A204.1 (cell line): ENCODE measurements around the gene MAP3K8.
"Not testable (repeated sequence)": the region's sequence is repeated elsewhere in the genome, so short reads cannot be mapped to it uniquely, and the experiment has no call there.

Source experiments
- FAIRE-seq: peaks from 2 replicates; lab custom pipeline; 2012; peaks lifted over from hg19 to GRCh38; lab: Jason Lieb, UNC

The MAP3K8 gene

DNA sequence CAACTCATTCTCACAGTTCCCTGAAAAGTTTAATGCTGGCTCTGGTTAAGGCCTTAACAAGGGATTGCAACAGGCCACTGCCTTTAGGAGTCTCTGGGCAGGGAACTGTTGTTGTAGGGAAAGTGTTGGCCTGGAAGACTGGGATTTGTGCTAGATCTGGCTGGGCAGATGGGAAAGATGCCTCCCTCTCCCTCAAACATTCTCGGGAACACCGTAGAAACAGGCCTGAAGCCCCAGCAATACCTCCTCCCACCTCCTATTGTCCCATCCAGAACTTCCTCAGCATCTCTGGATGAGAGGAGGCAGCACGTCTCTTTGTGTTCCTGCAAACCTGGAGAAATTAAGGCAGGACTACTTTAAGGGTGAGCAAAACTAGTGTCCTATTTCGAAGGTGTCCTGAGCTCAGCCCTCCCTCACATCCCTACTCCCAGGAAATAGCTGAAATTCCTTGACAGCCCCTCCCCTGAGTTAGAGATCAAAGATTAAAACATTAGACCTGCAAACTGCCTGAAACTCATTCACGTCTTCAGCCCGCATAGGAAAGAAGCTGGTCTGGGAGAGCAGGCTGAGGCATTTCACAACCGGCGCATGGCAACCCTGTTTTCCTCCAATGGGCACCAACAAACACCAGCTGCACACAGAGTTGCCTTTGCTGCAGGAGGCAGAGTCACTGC is 10.9 kb upstream of the MAP3K8 start:
- no peak for FAIRE-seq

DNA sequence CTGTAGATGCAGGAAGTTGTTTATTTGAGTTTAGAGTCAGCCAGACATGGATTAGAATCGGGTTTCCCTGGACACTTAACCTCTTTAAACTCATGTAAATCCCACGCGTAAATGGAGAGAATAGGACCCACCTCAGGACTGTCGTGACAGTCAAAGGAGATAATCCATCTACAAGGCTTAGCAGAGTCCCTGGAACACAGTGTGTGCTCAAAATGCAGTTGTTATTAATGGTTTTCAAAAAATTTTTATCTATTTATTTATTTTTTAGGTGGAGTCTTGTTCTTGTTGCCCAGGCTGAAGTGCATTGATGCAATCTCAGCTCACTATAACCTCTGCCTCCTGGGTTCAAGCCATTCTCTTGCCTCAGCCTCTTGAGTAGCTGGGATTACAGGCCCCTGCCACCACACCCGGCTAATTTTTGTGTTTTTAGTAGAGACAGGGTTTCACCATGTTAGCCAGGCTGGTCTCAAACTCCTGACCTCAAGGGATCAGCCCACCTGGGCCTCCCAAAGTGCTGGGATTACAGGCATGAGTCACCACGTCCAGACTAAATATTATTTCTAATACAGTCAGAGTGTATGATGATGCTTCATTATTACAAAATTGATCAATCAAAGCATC is 10.2 kb upstream of the MAP3K8 start:
- FAIRE-seq = not testable (repeated sequence)

DNA sequence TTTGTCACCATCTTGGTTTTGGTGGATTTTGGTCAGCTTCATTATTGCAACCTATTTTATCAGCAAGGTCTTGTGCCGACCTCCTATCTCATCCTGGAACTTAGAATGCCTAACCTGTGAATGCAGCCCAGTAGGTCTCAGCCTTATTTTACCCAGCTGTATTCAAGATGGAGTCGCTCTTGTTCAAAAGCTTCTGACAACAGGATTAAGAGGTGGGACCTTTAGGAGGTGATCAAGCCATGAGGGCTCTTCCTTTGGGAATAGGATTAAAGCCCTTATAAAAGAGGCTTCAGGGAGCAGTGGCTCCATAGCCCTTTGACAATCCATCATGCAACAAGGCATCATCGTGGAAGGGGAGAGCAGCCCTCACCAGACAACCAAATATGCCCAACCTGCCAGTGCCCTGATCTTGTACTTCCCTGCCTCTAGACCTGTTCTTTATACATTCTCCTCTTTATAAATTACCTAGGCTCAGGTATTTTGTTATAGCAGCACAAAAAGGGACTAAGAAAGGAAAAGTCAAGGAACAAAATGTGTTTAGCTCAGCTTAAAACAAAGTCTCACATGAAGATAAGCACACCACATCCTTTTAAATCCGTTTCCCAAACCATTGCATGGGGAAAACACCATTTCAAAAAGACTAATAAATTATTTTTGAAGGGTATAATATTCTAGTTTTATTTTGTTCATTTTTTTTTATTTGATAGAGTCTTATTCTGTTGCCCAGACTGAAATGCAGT is 8.5 kb upstream of the MAP3K8 start:
- no peak for FAIRE-seq

DNA sequence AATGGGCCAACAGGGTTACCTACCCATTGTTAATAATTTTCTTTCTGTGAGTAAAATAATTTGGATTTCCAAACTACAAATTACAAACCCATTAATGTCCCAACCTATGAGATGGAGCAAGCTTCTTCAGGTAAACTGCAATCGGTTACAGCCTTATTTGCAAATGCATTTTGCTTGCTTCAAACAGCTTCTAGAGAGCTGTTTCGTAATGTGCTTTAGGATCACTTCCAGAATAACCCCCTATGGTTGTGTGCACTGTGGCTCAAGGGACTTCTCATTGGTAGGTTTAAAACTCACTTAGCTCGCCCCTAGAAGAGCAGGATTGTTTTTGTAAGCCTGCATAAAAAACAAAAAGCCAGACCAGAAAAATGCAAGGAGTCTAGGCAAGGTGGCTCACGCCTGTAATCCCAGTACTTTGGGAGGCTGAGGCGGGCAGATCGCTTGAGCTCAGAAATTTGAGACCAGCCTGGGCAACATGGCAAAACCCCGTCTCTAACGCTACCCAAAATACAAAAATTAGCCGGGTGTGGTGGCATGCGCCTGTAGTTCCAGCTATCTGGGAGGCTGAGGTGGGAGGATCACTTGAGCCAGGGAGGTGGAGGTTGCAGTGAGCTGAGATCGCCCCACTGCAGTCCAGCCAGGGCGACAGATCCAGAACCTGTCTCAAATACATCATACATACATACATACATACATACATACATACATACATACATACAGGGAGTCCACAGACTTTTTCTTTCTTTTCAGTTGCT is 3.3 kb upstream of the MAP3K8 start:
- FAIRE-seq = no peak

DNA sequence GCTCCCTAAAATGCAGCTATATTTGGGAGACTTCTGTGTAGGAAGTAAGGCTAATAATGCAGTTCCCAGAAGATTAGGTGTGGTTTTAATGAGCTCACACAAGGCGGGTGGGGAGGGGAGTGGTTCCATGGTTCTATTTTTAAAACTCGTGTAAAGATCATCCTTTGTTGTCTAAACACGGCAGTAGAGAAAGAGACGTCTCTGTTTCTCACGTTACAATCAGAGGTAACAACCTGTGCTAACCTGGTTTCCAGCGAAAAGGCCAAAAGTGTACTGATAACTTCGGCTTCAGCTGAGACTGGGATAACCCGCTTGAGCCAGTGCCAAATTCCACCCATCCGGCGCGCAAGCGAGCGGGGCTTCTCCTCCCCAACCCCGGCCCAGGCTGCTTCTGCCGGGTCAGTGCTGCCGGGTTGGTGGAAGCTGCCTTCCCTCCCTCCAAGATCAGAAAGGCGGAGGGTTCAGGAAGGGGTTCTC is 2.5 kb upstream of the MAP3K8 start:
- no peak for FAIRE-seq

DNA sequence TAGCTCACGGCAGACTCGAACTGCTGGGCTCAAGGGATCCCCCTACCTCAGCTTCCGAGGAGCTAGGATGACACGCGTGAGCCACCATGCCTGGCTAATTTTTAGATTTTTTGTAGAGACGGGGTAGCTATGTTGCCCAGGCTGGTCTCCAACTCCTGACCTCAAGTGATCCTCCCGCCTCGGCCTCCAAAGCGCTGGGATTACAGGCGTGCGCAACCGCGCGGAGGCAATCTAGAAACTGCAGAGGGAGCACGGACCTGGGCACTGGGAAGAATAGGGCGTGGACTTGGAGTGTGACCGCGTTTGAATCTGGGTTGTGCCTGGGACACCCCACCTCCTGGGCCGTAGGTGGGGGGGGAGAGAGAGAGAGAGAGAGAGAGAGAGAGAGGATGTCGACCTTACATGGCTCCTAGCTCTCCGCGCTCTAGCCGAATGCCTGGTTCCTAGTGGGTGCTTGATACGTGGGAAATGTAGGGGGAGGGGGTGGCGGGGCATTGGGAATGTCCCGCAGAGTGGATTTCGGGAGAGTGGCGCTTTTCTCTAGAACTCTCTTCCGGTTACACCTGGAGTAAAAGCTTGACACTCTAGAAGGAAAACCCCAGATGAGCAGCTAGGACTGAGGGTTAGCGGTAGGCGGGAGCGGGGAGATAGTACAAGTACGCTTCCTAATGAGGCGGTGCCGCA is 1.2 kb upstream of the MAP3K8 start:
- no peak for FAIRE-seq

DNA sequence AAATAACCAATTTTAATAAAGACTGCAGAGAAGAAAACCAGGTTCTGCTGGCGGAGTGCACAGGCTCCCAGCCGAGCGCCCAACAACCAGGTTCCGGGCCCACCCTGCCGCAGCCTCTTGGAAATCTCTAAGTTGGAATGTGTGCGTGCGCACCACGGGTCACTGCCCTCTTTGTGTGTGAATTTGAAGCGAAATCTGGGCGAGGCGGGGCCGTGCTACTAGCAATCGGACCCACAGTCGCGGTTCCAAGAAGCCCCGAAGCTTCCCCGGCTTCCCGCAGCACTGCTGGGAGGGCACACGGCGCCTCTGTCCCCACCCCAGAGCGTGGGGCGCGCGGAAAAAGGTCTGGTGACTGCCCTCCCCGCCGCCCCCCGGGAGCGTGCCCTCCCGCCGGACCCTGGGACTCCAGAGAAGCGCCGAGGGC is 666 bp upstream of the MAP3K8 start:
- no peak for FAIRE-seq

DNA sequence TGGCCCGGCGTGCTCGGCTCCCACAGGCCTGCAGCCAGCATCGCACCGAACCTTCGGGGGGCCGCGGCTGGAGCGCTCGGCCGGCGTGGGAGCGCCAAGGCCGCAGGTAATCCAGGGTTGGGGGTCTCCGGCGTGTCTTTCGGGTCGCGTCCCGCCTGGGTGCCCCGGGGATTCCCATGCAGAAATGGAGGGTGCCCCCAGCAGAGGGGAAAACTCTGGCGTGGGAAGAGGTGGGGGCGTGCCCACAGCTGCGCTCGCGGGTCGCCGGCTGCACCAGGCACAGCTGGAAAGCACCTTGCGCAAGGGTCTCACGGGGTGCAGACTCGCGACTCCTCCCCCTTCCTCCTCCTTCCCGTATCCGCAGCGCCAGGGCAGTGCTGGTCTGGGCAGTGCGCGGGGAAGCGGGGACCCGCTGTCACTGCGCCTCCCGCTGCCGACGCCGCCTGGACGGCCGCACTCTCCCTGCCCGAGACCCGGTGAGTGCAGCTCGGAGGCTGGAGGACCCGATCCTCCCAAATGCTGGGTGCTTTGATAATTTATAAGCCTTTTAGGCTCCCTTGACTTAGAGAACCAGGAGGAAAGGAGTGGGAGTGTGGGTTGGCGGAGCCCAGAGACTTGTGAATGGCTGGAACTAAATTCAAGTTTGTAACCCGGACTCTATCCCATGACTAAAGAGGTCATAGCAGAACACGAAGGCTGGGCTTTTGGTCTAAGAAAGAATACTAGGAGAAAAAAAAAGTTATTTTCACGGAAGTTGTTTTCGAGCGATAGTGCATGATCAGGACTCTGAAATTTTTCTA is 489 bp downstream of the MAP3K8 start:
- FAIRE-seq = no peak

DNA sequence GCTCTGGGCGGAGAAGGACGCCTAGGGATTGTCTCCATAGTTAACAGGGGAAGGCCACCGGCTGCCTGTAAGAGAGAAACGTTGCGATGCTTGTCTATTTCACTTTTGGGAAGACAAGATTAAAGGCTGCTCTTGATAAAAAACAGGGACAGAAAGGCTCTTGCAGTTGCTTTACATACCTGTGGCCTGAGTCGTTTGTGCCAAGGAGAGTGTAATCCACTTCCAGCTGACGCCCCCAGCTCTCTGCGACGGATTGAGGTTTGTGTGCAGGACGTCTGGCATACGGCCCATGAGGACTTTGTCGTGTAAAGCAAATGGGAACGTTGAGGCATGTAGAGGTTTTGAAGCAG is 1.1 kb downstream of the MAP3K8 start:
- FAIRE-seq = no peak

DNA sequence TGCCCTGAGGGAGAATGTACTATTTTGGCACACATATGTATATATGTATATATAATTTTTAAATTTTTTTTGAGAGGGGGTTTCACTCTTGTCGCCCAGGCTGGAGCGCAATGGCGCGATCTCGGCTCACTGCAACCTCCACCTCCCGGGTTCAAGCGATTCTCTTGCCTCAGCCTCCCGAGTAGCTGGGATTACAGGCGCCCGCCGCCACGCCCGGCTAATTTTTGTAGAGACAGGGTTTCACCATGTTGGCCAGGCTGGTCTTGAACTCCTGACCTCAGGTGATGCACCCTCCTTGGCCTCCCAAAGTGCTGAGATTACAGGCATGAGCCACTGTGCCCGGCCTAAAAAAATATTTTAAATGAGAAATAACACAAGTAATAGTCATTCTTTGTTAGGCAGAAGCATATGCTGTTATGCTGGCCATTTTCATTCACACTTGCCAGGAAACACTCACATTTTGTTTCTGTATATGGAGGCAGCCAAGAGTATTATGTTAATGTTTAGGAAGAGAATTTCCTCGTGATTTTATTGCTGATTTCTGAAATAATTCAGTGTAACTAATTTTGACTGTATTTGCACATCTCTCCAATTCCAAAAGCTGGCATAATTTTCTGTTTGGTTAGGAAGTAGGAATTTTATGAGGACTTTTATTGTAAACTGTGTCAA is 1.6 kb downstream of the MAP3K8 start:
- FAIRE-seq = not testable (repeated sequence)

DNA sequence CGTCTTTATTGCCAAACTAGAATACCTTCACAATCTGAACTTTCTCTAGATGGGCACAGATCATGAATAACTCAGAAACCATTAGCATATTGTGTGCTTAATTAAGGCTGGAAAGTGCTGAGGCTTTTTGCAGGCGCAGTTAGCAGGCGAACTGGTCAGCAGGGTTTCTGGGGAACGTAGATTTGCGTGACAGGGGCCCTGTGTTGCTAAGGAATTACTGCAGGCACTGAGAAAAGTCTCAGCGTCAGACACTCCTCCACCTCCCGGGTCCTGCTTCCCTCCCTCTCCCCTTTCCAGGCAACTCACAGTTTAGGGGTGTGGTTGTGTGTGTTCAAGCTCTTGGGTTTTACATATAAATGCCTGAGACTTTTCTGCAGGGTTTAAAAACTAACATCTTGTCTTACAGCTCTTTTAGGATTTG is 2.2 kb downstream of the MAP3K8 start:
- no peak for FAIRE-seq

DNA sequence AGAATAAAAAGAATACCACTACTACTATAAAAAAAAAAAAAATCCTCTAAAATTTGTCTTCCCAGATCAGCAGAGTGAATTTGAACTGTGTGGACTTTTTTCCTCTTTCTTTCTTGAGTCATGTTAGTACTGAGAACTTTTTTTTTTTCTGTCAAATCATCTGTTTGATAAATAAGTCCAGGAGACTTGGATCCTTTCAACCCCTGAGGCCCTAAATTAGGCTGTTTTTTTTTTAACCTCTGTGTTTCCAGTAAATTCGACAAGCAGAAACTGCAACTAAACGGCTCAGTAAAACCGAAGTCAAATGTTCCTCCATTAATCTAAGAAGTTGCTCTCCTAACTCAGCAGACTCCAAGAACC is 2.7 kb downstream of the MAP3K8 start:
- FAIRE-seq = no peak

DNA sequence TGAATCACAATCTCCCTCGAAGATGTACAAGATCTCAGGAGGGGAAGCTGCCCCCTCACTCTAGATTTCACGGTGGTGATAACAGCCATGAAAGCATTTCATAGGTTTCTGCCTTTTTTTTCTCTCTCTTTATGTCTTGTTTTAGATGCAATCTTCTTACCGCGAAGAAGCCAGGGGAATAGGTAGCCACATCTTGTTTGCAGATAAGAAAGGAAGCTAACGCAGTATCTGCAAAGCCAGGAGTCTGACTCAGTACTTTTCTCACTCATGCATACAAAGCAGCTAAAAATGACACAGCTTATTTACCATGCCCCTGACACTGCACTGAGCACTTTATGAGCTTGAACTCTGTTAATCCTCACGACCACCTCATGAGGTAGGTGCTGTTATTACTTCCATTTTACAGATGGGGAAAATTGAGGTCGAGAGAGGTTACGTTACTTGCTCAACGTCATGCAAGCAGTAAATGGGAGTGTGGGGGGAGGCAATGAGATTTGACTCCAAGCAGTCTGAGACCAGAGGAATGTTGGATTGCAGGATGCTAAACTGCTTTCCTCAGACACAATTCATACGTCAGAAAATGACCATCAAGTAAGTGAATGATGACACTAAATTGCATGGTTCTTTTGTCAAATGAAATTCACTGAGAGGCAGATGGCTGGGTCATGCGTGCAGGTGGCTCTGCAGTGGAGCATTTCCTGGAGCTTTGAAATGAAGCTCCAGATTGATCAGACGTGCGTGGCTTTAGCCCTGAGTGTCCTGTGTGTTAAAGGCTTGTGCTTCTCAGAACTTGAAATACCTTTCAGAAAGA is 3.3 kb downstream of the MAP3K8 start:
- no peak for FAIRE-seq

DNA sequence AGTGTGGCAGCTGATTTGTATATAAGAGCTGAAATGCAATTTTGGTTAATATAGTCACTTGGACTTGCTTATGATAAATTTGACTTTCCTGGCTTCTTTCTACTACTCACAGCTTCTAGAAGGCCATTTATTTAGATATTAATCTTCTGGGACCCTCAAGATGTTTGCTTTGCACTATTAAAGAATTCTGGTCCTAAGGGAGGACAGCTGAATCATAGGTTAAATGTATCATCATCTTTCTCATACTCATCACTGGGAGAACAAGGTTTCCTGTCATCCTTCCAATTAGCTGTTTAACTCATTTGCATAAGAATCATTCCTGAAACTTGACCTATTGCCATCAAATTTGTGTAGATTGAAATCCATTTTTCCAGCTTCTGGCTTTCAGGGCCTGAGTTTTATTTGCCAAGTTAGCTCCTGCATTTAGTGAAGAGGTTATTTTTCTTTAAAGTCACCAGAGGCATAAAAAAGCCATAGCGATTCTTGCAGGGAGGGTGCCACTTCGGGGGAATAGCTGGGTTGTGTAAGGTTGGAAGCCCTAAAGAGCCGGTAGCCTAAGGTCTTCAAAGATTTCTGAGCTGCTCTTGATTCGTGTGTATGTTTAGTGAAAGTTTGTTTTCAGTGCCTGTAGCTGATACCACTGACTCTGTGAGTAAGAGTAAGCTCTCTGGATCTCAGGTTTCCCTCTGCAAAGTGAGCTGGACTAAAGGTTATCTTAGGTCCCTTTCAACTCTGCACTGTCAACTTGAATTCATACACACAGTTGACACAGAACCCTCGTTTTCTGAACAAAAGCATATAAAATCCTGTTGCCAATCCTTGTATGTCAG is 4.3 kb downstream of the MAP3K8 start:
- FAIRE-seq = no peak

DNA sequence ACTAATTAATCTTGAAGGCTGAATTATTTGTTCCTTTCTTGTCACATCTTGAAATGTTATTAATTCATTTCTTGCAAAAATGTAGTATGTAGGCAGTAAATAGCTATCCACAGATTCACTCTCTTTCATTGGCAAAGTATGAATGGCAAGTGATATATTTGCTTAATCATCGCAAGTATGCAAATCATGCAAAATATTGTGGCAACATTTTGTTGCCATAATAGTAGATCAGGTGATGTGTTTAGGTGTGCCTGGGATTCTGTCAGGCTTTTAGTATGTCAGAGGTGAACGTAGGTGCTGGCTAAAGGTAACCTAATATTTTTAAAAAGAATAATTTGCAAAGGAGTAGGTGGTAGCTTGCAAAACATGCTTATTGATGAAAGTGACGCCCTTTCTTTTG is 5.9 kb downstream of the MAP3K8 start:
- FAIRE-seq = no peak

DNA sequence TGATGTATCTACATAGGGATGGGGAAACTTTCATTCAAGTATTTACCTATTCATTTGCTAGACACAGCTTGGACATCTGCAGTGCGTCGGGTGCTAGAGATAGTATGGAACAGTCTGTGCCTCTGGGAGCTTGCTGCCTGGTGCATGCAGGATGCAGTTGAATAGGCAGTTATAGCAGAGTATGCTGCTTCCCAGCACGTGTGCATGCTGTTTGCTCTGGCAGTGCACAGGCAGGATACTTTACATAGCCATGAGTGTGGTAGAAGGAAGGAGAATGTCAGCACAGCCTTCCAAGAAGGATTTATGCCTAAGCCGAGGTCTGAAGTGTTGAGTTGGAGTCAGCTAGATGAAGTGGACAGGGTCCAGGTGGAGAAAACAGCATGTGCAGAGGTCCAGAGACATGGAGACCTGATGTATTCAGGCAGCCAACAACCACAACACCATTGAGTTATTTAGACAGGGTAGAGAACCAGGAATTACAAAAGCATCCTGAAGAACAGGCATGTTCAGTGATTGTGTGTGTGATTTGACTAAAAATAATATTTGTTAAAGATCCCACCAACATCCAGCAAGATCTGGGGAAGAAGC is 8.1 kb downstream of the MAP3K8 start:
- FAIRE-seq = no peak

DNA sequence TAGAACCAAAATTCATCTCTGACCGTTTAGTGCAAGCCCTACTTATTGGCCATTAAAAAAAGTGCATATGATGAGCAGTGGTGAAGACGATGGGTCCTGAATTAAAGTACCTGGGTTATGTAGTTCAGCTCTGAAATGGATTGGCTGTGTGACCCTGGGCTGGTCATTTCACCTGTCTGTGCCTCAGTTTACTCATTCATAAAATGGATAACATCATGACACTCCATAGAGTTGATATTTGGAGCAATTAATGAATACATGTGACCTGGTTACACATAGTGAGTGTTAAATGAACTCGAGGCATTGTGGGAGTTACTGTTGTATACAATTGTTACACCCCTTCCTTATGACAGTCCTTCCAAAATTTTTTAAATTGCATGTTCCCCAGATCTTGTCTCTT is 9.1 kb downstream of the MAP3K8 start:
- no peak for FAIRE-seq

DNA sequence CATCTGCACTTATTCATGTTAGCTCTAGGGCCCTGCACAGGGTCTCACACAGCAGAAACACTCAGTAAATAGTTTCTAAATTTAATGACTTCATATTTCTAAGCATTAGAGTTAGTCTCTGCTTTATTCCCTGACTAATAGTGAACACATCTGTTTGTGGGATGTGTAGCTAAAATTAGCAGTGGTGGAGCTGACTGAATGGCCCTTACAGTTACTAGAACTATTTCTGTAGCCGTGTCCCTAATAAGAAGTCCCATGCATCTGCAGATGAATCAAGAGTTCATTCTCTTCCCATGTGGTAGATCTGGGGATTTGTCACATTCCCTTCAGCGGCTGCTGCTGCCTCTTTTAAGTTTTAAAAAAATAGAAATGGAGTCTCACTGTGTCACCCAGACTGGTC is 11.7 kb downstream of the MAP3K8 start:
- no peak for FAIRE-seq
